ENCODE measurements around the gene MMADHC. TPM values are rescaled to one million over a fixed set of nuclear protein-coding genes. Genes with fewer than 3 reads are reported as not detected.

Gene MMADHC
- total and polyA plus RNA-seq, 4 donors: 67.8 to 97.5 (median 88.0) TPM

- 71% methylated on average over 8 of the region's 8 CpGs for WGBS
- Histone ChIP-seq H3K9me3 (ENCODE audit: control insufficient read depth in 4 of 4, low read length in 3 of 4) (peaks cover 0 to 2% (median 0%) of the 10 kb centered on the region in 4 donors), H3K27me3 (ENCODE audit: control insufficient read depth in 4 of 4, insufficient read depth in 4 of 4, low read length in 3 of 4) (no peaks in the 10 kb centered on the region), H3K27ac (ENCODE audit: low read depth in 1 of 2, low read length in 2 of 2) (no peak overlapping the region), H3K4me3 (ENCODE audit: low read depth in 1 of 3, low read length in 3 of 3) (no peak overlapping the region), H3K36me3 (ENCODE audit: control insufficient read depth in 4 of 4, insufficient read depth in 3 of 4, low read depth in 1 of 4, low read length in 3 of 4) (no peaks in the 10 kb centered on the region), H3K9ac (ENCODE audit: low read depth in 1 of 2, low read length in 2 of 2) (no peak overlapping the region), H3K4me1 (ENCODE audit: control insufficient read depth in 4 of 4, insufficient read depth in 4 of 4, low read length in 3 of 4) (no peaks in the 10 kb centered on the region)
- no peak for TF ChIP-seq NR2F2 (IDR thresholded peaks at IDR 0.05)
- TF ChIP-seq ATF3 (IDR thresholded peaks at IDR 0.05): no peak
- TF ChIP-seq REST (IDR thresholded peaks at IDR 0.05): no peak
- TF ChIP-seq HNF4A (conservative IDR thresholded peaks at IDR 0.05): no peak
- DNase-seq (ENCODE audit: low spot score): no peak
These were observed 49.3 kb downstream of the MMADHC start for GRCh38 chr2:149538138-149538833.

- Histone ChIP-seq H3K9me3 (ENCODE audit: control insufficient read depth in 4 of 4, low read length in 3 of 4) (peaks cover 0 to 2% (median 0%) of the 10 kb centered on the region in 4 donors), H3K27me3 (ENCODE audit: control insufficient read depth in 4 of 4, insufficient read depth in 4 of 4, low read length in 3 of 4) (no peaks in the 10 kb centered on the region), H3K9ac (ENCODE audit: low read depth in 1 of 2, low read length in 2 of 2) (no peak overlapping the region), H3K27ac (ENCODE audit: low read depth in 1 of 2, low read length in 2 of 2) (no peak overlapping the region), H3K36me3 (ENCODE audit: control insufficient read depth in 4 of 4, insufficient read depth in 3 of 4, low read depth in 1 of 4, low read length in 3 of 4) (no peaks in the 10 kb centered on the region), H3K4me1 (ENCODE audit: control insufficient read depth in 4 of 4, insufficient read depth in 4 of 4, low read length in 3 of 4) (no peaks in the 10 kb centered on the region), H3K4me3 (ENCODE audit: low read depth in 1 of 3, low read length in 3 of 3) (no peak overlapping the region)
- 5% methylated on average over 1 of the region's 1 CpG for WGBS
- DNase-seq (ENCODE audit: low spot score): no peak
- TF ChIP-seq HNF4A (conservative IDR thresholded peaks at IDR 0.05): no peak
- no peak for TF ChIP-seq ATF3 (IDR thresholded peaks at IDR 0.05)
- TF ChIP-seq FOXA2 (IDR thresholded peaks at IDR 0.05): no peak
- TF ChIP-seq HNF4G (IDR thresholded peaks at IDR 0.05): no peak
- TF ChIP-seq FOXA1 (IDR thresholded peaks at IDR 0.05): no peak
- TF ChIP-seq CTCF (IDR thresholded peaks at IDR 0.05; ENCODE audit: low read depth, low read length, missing input control): no peak
- no peak for TF ChIP-seq JUND (IDR thresholded peaks at IDR 0.05)
These were observed 50.4 kb downstream of the MMADHC start for GRCh38 chr2:149537092-149537726.

GRCh38 chr2:149536649-149537048, 50.9 kb downstream of the MMADHC start:
- Histone ChIP-seq H3K36me3 (ENCODE audit: control insufficient read depth in 4 of 4, insufficient read depth in 3 of 4, low read depth in 1 of 4, low read length in 3 of 4) (no peaks in the 10 kb centered on the region), H3K27me3 (ENCODE audit: control insufficient read depth in 4 of 4, insufficient read depth in 4 of 4, low read length in 3 of 4) (no peaks in the 10 kb centered on the region), H3K9ac (ENCODE audit: low read depth in 1 of 2, low read length in 2 of 2) (no peak overlapping the region), H3K27ac (ENCODE audit: low read depth in 1 of 2, low read length in 2 of 2) (no peak overlapping the region), H3K4me1 (ENCODE audit: control insufficient read depth in 4 of 4, insufficient read depth in 4 of 4, low read length in 3 of 4) (no peaks in the 10 kb centered on the region), H3K4me3 (ENCODE audit: low read depth in 1 of 3, low read length in 3 of 3) (no peak overlapping the region), H3K9me3 (ENCODE audit: control insufficient read depth in 4 of 4, low read length in 3 of 4) (peaks cover 0 to 2% (median 0%) of the 10 kb centered on the region in 4 donors)
- DNase-seq (ENCODE audit: low spot score): no peak
- TF ChIP-seq NR2F2 (IDR thresholded peaks at IDR 0.05): no peak
- TF ChIP-seq HNF4G (IDR thresholded peaks at IDR 0.05): no peak
- TF ChIP-seq FOXA2 (IDR thresholded peaks at IDR 0.05): no peak
- no peak for TF ChIP-seq MAX (IDR thresholded peaks at IDR 0.05)
- no peak for TF ChIP-seq FOXA1 (IDR thresholded peaks at IDR 0.05)

Data from liver (tissue), 9 donors.